ENCODE measurements around the gene ETF1. TPM values are rescaled to one million over a fixed set of nuclear protein-coding genes. Genes with fewer than 3 reads are reported as not detected.

ETF1 gene
- total RNA-seq, 2 donors from 2014 or later, result 67.6 to 115 TPM

DNA sequence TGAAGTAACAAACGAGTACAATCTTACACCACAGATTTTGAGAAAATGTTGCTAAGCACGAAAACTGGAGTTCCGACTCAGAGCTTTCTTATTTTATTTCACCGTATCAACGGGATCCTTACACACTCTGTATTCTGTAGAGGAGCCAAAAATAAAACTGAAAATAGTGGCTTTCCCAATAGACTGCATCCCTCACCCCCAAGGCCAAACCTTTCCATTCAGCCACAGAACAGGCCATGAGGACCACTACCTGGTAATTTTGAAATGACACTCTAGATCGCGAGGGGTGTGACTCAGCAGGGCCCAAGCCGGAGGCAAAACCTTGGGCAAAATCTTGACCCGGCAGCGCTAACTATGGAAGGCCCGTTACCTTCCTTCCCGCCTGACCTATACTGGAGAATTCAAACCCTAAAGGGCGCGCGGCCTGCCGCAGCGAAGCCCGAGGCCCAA is 31.7 kb upstream of the ETF1 start:
- H3K27me3 ChIP-seq (replicated peaks; ENCODE audit: insufficient read depth), result no peaks in the 10 kb centered on the region
- peak overlapping the region; percentile 98 for H3K4me3 ChIP-seq
- H3K4me1 ChIP-seq (ENCODE audit: control insufficient read depth in 1 of 2, low read depth in 2 of 2), result peaks cover 11 to 23% of the 10 kb centered on the region in 2 donors
- ATAC-seq (ENCODE audit: insufficient number of reproducible peaks, low FRiP score, low read depth) (peak; percentile 17), DNase-seq (ENCODE audit: low spot score) (no peak)
- peak overlapping the region; percentile 98 for H3K27ac ChIP-seq
- TF ChIP-seq, protein P1, sequence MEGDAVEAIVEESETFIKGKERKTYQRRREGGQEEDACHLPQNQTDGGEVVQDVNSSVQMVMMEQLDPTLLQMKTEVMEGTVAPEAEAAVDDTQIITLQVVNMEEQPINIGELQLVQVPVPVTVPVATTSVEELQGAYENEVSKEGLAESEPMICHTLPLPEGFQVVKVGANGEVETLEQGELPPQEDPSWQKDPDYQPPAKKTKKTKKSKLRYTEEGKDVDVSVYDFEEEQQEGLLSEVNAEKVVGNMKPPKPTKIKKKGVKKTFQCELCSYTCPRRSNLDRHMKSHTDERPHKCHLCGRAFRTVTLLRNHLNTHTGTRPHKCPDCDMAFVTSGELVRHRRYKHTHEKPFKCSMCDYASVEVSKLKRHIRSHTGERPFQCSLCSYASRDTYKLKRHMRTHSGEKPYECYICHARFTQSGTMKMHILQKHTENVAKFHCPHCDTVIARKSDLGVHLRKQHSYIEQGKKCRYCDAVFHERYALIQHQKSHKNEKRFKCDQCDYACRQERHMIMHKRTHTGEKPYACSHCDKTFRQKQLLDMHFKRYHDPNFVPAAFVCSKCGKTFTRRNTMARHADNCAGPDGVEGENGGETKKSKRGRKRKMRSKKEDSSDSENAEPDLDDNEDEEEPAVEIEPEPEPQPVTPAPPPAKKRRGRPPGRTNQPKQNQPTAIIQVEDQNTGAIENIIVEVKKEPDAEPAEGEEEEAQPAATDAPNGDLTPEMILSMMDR (IDR thresholded peaks at IDR 0.05), result no peak
- H3K36me3 ChIP-seq, result peaks cover 30% of the 10 kb centered on the region
- H3K9me3 ChIP-seq, result no peaks in the 10 kb centered on the region

- DNase-seq (ENCODE audit: low spot score) (no peak), ATAC-seq (ENCODE audit: insufficient number of reproducible peaks, low FRiP score, low read depth) (no peak)
- Histone ChIP-seq H3K36me3 (peaks cover 35% of the 10 kb centered on the region), H3K9me3 (no peaks in the 10 kb centered on the region), H3K4me3 (peak overlapping the region; percentile 98), H3K4me1 (ENCODE audit: control insufficient read depth in 1 of 2, low read depth in 2 of 2) (peaks cover 11 to 23% of the 10 kb centered on the region in 2 donors), H3K27me3 (replicated peaks; ENCODE audit: insufficient read depth) (no peaks in the 10 kb centered on the region), H3K27ac (peak overlapping the region; percentile 98)
- TF ChIP-seq, protein P1 (IDR thresholded peaks at IDR 0.05), result no peak
Measured at GRCh38 chr5:138573949-138574670, 31.1 kb upstream of the ETF1 start.

DNA sequence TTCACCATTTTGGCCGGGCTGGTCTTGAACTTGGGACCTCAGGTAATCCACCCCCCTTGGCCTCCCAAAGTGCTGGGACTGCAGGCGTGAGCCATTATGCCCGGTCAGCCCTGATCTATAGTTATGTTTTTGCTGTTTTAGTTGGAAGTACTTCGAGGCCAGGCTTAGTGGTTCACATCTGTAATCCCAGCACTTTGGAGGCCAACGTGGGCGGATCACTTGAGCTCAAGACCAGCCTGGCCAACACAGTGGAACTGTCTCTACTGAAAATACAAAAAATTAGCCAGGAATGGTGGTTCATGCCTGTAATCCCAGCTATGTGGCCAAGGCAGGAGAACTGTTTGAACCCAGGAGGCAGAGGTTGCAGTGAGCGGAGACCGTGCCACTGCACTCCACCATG is 30.2 kb upstream of the ETF1 start:
- H3K4me1 ChIP-seq (ENCODE audit: control insufficient read depth in 1 of 2, low read depth in 2 of 2), result peaks cover 11 to 23% of the 10 kb centered on the region in 2 donors
- H3K4me3 ChIP-seq, result no peak overlapping the region
- TF ChIP-seq, protein P1 (IDR thresholded peaks at IDR 0.05), result no peak
- ATAC-seq (ENCODE audit: insufficient number of reproducible peaks, low FRiP score, low read depth) (no peak), DNase-seq (ENCODE audit: low spot score) (no peak)
- peaks cover 44% of the 10 kb centered on the region for H3K36me3 ChIP-seq
- H3K27me3 ChIP-seq (replicated peaks; ENCODE audit: insufficient read depth), result no peaks in the 10 kb centered on the region
- H3K27ac ChIP-seq, result no peak overlapping the region
- no peaks in the 10 kb centered on the region for H3K9me3 ChIP-seq

GRCh38 chr5:138570871-138571270 is 27.8 kb upstream of the ETF1 start:
- no peaks in the 10 kb centered on the region for H3K9me3 ChIP-seq
- TF ChIP-seq, protein P1 (IDR thresholded peaks at IDR 0.05), result no peak
- no peaks in the 10 kb centered on the region for H3K27me3 ChIP-seq (replicated peaks; ENCODE audit: insufficient read depth)
- peaks cover 63% of the 10 kb centered on the region for H3K36me3 ChIP-seq
- H3K4me1 ChIP-seq (ENCODE audit: control insufficient read depth in 1 of 2, low read depth in 2 of 2), result peaks cover 11 to 23% of the 10 kb centered on the region in 2 donors
- no peak overlapping the region for H3K4me3 ChIP-seq
- ATAC-seq (ENCODE audit: insufficient number of reproducible peaks, low FRiP score, low read depth) (no peak), DNase-seq (ENCODE audit: low spot score) (no peak)
- H3K27ac ChIP-seq, result no peak overlapping the region

- Histone ChIP-seq H3K27me3 (replicated peaks; ENCODE audit: insufficient read depth) (no peaks in the 10 kb centered on the region), H3K27ac (no peak overlapping the region), H3K4me1 (ENCODE audit: control insufficient read depth in 1 of 2, low read depth in 2 of 2) (peaks cover 11 to 23% of the 10 kb centered on the region in 2 donors), H3K36me3 (peaks cover 74% of the 10 kb centered on the region), H3K4me3 (no peak overlapping the region), H3K9me3 (no peaks in the 10 kb centered on the region)
- no peak for DNase-seq (ENCODE audit: low spot score)
- TF ChIP-seq, protein P1 (IDR thresholded peaks at IDR 0.05), result no peak
- ATAC-seq (ENCODE audit: insufficient number of reproducible peaks, low FRiP score, low read depth), result no peak
Measured at GRCh38 chr5:138569782-138570181, 26.7 kb upstream of the ETF1 start.

Measured in thoracic aorta (tissue), 2 donors.